ENCODE results near the gene CWC27. TPM values are rescaled to one million over a fixed set of nuclear protein-coding genes. Genes with fewer than 3 reads are reported as not detected.

CWC27 gene
- total and polyA plus RNA-seq, 2 of the 13 experiments (the other 11 are each of a cell fraction or from before 2014, with no cell fraction given) = 21.1 to 25.7 TPM

DNA sequence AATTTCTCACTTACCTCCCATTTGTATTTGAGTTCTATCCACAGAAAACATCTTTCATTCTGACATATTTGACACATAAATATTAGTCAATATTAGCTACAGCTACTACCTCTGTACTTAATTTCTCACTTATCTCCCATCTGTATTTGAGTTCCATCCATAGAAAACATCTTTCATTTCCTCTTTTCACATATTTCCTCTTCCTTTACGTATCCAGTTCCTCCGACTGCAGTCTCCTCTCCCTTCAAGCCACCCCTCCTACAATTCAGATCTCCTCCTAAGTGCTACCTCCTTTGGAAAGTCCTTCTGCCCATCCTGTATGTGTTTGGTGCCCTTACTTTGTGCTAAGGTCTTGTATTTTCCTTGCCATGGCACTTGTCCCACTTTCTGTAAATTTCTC lies 1.8 kb upstream of the CWC27 start:
- BruUV-seq (replicated peaks) = no TSS peak
- ATAC-seq = no peak

More for the DNA sequence above, 1.8 kb upstream of the CWC27 start:
- peak overlapping the region; percentile 93 for H3K4me2 ChIP-seq (ENCODE audit: low read depth, low read length)
- H3K36me3 ChIP-seq (replicated peaks in 1 of 2; ENCODE audit: control insufficient read depth in 1 of 2, insufficient read depth in 2 of 2, low read length in 2 of 2) = peaks cover 0 to 22% of the 10 kb centered on the region in 2 experiments; a peak in 1 of 5 replicates
- POLR2A ChIA-PET = no interaction called here
- H4K20me1 ChIP-seq (ENCODE audit: insufficient read depth, low read length) = no peaks in the 10 kb centered on the region
- H3K27ac ChIP-seq (ENCODE audit: extremely low read length, insufficient read depth, low read length) = no peak overlapping the region
- DNase-seq (ENCODE audit: low spot score) (no peak), FAIRE-seq (no peak)
- no peak overlapping the region for H2AFZ ChIP-seq (ENCODE audit: low read length)
- no peaks in the 10 kb centered on the region; a peak in 1 of 5 replicates for H3K27me3 ChIP-seq (ENCODE audit: control insufficient read depth in 1 of 2, insufficient read depth in 2 of 2, low read length in 2 of 2)
- CTCF ChIA-PET (ENCODE audit: low intra/inter-chr PET ratio, low total read pairs) = no interaction called here
- H3K79me2 ChIP-seq (ENCODE audit: insufficient read depth, low read length) = peaks cover 63% of the 10 kb centered on the region
- in situ Hi-C loops (cut with HindIII; ENCODE audit: extremely low pct_ligation_motif_present, low pct_unique_long_range_greater_than_20kb) = no loop called here
- H3K9ac ChIP-seq (ENCODE audit: insufficient read depth, low read depth, low read length) = peak overlapping the region; percentile 97; the same call in 1 of the 2 replicates
- no peaks in the 10 kb centered on the region for H3K9me3 ChIP-seq (ENCODE audit: low read length)
- H3K4me3 ChIP-seq (replicated peaks in 1 of 3; ENCODE audit: insufficient read depth in 1 of 3, low read depth in 2 of 3, low read length in 3 of 3) = peak overlapping the region; percentile 91 to 99 (median 98); a peak in 5 of 6 replicates
- TF ChIP-seq, protein P1, sequence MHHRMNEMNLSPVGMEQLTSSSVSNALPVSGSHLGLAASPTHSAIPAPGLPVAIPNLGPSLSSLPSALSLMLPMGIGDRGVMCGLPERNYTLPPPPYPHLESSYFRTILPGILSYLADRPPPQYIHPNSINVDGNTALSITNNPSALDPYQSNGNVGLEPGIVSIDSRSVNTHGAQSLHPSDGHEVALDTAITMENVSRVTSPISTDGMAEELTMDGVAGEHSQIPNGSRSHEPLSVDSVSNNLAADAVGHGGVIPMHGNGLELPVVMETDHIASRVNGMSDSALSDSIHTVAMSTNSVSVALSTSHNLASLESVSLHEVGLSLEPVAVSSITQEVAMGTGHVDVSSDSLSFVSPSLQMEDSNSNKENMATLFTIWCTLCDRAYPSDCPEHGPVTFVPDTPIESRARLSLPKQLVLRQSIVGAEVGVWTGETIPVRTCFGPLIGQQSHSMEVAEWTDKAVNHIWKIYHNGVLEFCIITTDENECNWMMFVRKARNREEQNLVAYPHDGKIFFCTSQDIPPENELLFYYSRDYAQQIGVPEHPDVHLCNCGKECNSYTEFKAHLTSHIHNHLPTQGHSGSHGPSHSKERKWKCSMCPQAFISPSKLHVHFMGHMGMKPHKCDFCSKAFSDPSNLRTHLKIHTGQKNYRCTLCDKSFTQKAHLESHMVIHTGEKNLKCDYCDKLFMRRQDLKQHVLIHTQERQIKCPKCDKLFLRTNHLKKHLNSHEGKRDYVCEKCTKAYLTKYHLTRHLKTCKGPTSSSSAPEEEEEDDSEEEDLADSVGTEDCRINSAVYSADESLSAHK (CRISPR knock-in tag; IDR thresholded peaks at IDR 0.05; ENCODE audit: borderline replicate concordance) = no peak
- no peak for TF ChIP-seq ZNF101 (CRISPR knock-in tag; IDR thresholded peaks at IDR 0.05; ENCODE audit: borderline replicate concordance, low read depth)
- no peak for TF ChIP-seq SIX4 (CRISPR knock-in tag; IDR thresholded peaks at IDR 0.05)
- TF ChIP-seq RFX1 (IDR thresholded peaks at IDR 0.05) = no peak
- TF ChIP-seq ZNF468 (CRISPR knock-in tag; IDR thresholded peaks at IDR 0.05) = no peak
- no peak for TF ChIP-seq XRCC5 (optimal IDR thresholded peaks at IDR 0.05; ENCODE audit: low read length)
- TF ChIP-seq ZNF660 (CRISPR knock-in tag; IDR thresholded peaks at IDR 0.05; ENCODE audit: borderline replicate concordance, low read depth) = no peak
- TF ChIP-seq ZNF749 (CRISPR knock-in tag; IDR thresholded peaks at IDR 0.05; ENCODE audit: borderline replicate concordance) = no peak
- no peak for TF ChIP-seq RFXANK (CRISPR knock-in tag; IDR thresholded peaks at IDR 0.05)
- TF ChIP-seq HOXA7 (CRISPR knock-in tag; IDR thresholded peaks at IDR 0.05) = no peak
- TF ChIP-seq, protein P2, sequence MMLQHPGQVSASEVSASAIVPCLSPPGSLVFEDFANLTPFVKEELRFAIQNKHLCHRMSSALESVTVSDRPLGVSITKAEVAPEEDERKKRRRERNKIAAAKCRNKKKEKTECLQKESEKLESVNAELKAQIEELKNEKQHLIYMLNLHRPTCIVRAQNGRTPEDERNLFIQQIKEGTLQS (CRISPR knock-in tag; IDR thresholded peaks at IDR 0.05) = no peak
- intact Hi-C loops (cut with micrococcal nuclease; ENCODE audit: unreplicated experiment) = loop anchor here (5.0 kb wide), 1 partner anchor 130 kb away; no protein-coding TSS in a partner anchor
- WGBS (ENCODE audit: low lambda C conversion rate) = 91% methylated on average over 2 of the region's 2 CpGs
- H3K4me1 ChIP-seq (ENCODE audit: insufficient read depth, low read length) = peaks cover 39% of the 10 kb centered on the region
